Activated CD4-positive, alpha-beta T cell treated with anti-CD3 and anti-CD28 coated beads for 36 hours (primary cell): ENCODE data around the gene ARHGAP40. TPM values are rescaled to one million over a fixed set of nuclear protein-coding genes. Genes with fewer than 3 reads are reported as not detected.
"Not testable (repeated sequence)": the region's sequence is repeated elsewhere in the genome, so short reads cannot be mapped to it uniquely, and the experiment has no call there.

Experiments
- ATAC-seq: fragments of 200-7000 bp; cut with Tn5 transposase; one replicate; pipeline ENCODE4 v1.10.0; 2021; ENCODE audit warnings: mild to moderate bottlenecking, moderate library complexity
- CTCF ChIA-PET: fragments of 350-600 bp; sonication (Branson Sonifier 250); formaldehyde crosslinking; loops from one replicate; lab custom pipeline; 2021; ENCODE audit warnings: antibody characterized with exemption; lab: Charles Lee
- POLR2A ChIA-PET: fragments of 350-600 bp; sonication (Branson Sonifier 250); formaldehyde crosslinking; loops from one replicate; lab custom pipeline; 2021; ENCODE audit warnings: antibody characterized with exemption, inconsistent platforms; lab: Charles Lee
- DNase-seq: peaks from one replicate; pipeline ENCODE4 v3.0.0-alpha.2; 2020
- H3K27ac Mint-ChIP-seq: one replicate; pipeline ENCODE4 v1.8.0; 2021; ENCODE audit warnings: mixed read lengths
- H3K27me3 Mint-ChIP-seq: one replicate; pipeline ENCODE4 v1.8.0; 2021; ENCODE audit warnings: mixed read lengths
- H3K36me3 Mint-ChIP-seq: one replicate; pipeline ENCODE4 v1.8.0; 2021; ENCODE audit warnings: low read depth, mixed read lengths
- H3K4me1 Mint-ChIP-seq: one replicate; pipeline ENCODE4 v1.8.0; 2021; ENCODE audit warnings: mixed read lengths
- H3K4me3 Mint-ChIP-seq: one replicate; pipeline ENCODE4 v1.8.0; 2021; ENCODE audit warnings: mild to moderate bottlenecking, moderate library complexity, mixed read lengths
- H3K9me3 Mint-ChIP-seq: one replicate; pipeline ENCODE4 v1.8.0; 2021; ENCODE audit warnings: low read depth, mixed read lengths
- intact Hi-C, 2 experiments: fragments of 100-400 bp; cut with DNase I in 1 of 2; cut with micrococcal nuclease in 1 of 2; formaldehyde crosslinking; loops; one replicate each; pipeline versions ENCODE4 v1.14.2 to v1.15.1; 2022 to 2024; cut with DNase I, micrococcal nuclease
- total RNA-seq, 2 experiments: library from RNA; stranded (reverse); gene quantifications; one replicate each; pipeline ENCODE4 v1.2.3, GENCODE V29; 2021

Gene ARHGAP40
- total RNA-seq, 2 experiments from 2014 or later: not detected

DNA sequence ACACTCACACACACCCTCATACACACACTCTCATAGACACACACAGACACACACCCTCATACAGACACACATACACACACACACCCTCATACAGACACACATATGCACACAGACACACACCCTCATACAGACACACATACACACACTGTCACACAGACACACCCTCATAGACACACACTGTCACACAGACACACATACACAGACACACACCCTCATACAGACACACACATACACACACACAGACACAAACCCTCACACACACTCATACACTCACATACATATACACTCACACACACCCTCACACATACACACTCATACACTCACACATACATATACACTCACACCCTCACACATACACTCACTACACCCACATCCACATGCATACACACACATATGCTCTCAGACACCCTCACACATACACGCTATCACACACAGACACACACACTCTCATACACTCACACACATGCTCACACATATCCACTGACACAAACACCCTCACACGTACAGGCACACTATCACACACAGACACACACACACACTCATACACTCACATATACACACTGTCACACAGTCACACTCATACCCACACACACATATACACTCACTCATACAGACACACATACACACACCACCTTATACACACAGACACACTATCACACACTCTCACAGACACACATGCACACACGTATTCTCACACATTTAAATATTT lies 11.5 kb upstream of the ARHGAP40 start:
- POLR2A ChIA-PET: no interaction called here
- H3K9me3 Mint-ChIP-seq: no peaks in the 10 kb centered on the region
- no peaks in the 10 kb centered on the region for H3K4me1 Mint-ChIP-seq
- CTCF ChIA-PET: interaction anchor here (0.6 kb wide), 1 partner anchor 20 kb away, joined by 3 read pairs; no protein-coding TSS in a partner anchor
- intact Hi-C loops: no loop called here
- no peak for DNase-seq
- H3K4me3 Mint-ChIP-seq: no peak overlapping the region
- ATAC-seq: no peak
- no peaks in the 10 kb centered on the region for H3K27me3 Mint-ChIP-seq
- H3K36me3 Mint-ChIP-seq: no peaks in the 10 kb centered on the region
- H3K27ac Mint-ChIP-seq: no peak overlapping the region

DNA sequence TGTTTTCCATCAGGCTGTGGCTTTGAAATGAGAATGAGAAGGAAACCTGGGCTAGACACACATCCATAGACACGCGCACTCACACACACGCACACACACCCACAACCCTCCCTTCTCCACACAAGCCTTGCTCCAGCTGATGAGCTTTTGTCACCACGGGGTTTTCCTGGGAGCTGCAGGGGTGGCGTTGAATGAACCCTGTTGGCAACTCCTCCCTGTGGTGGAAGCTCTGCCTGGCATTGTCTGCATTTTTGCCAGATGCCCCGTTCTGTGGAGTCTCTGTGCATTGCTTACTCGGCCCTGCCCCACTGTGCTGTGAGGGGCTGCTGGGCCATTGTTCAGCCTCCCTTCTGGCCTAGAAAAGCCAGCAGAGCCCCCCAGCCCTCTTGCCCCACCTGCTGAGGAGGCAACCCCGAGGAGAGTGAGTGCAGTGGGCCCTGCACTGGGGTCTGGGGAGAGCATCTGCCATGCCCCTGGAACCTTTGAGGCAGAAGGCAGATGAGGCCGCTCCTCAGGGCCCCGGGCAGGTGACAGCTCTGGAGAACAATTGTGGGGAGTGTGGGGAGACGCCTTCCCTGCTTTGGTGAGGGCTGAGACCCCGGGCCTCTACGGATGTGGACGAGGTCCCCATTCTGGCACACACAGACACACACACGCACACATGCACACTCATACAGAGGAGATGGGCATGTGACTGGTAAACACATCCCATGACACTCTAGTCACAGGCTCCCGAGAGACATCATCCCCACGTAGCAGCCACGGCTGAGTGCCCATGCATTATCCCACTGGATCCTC lies 10.7 kb upstream of the ARHGAP40 start:
- Mint-ChIP-seq H3K4me3 (no peak overlapping the region), H3K27me3 (no peaks in the 10 kb centered on the region), H3K9me3 (no peaks in the 10 kb centered on the region), H3K4me1 (no peaks in the 10 kb centered on the region), H3K36me3 (no peaks in the 10 kb centered on the region), H3K27ac (no peak overlapping the region)
- CTCF ChIA-PET: no interaction called here
- DNase-seq: no peak
- intact Hi-C loops: no loop called here
- ATAC-seq: no peak
- POLR2A ChIA-PET: no interaction called here

DNA sequence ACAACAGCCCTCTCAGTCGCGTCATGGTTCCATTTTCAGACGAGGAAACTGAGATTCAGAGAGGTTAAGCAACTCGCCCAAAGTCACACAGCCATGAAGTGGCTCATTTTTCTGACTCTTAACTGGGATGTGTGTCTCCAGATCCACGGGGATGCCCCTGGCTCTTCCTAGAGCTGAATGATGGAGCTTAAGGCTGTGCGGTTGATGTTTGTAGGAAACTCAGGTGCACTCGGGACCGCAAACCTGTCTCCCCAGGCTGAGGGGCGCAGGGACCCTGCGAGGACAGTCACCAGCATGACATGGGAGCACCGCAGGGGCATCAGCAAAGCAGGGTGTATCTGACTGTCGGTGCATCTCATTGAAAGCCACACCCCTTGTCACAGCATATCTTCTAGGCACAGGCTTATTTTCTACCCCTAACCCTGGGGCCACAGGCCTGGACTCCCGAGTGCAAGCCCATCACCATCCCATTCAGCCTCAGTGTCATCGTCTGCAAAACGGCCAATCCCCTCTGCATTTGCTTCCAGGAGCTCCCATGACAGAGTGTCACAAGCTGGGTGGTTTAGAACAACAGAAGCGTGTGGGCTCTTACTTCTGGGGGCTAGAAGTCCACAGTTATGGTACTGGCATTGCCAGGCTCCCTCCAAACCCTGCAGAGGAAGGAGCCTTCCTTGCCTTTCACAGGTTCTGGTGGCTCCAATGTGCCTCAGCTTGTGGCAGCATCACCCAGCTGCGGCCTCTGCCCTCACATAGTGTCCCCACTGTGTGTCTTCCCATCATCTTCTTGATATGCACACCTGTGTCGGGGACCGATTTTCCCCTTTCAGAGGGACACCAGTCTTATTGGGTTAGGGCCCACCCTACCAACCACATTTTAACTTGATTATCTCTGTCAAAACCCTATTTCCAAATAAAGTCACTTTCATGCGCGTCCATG lies 9.9 kb upstream of the ARHGAP40 start:
- DNase-seq (no peak), ATAC-seq (no peak)
- intact Hi-C loops: no loop called here
- ChIA-PET POLR2A (no interaction called here), CTCF (no interaction called here)
- no peak overlapping the region for H3K27ac Mint-ChIP-seq
- no peak overlapping the region for H3K4me3 Mint-ChIP-seq
- H3K36me3 Mint-ChIP-seq: no peaks in the 10 kb centered on the region
- no peaks in the 10 kb centered on the region for H3K9me3 Mint-ChIP-seq
- H3K27me3 Mint-ChIP-seq: no peaks in the 10 kb centered on the region
- H3K4me1 Mint-ChIP-seq: no peaks in the 10 kb centered on the region

DNA sequence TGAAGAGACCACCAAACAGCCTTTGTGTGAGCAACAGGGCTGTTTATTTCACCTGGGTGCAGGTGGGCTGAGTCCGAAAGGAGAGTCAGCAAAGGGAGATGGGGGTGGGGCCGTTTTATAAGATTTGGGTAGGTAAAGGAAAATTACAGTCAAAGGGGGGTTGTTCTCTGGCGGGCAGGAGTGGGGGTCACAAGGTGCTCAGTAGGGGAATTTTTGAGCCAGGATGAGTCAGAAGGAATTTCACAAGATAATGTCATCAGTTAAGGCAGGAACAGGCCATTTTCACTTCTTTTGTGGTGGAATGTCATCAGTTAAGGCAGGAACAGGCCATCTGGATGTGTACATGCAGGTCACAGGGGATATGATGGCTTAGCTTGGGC lies 9.2 kb upstream of the ARHGAP40 start:
- H3K9me3 Mint-ChIP-seq, ATAC-seq, intact Hi-C loops, POLR2A ChIA-PET, H3K27ac Mint-ChIP-seq, H3K4me3 Mint-ChIP-seq, H3K27me3 Mint-ChIP-seq, CTCF ChIA-PET, H3K36me3 Mint-ChIP-seq, DNase-seq, H3K4me1 Mint-ChIP-seq: not testable (repeated sequence)

DNA sequence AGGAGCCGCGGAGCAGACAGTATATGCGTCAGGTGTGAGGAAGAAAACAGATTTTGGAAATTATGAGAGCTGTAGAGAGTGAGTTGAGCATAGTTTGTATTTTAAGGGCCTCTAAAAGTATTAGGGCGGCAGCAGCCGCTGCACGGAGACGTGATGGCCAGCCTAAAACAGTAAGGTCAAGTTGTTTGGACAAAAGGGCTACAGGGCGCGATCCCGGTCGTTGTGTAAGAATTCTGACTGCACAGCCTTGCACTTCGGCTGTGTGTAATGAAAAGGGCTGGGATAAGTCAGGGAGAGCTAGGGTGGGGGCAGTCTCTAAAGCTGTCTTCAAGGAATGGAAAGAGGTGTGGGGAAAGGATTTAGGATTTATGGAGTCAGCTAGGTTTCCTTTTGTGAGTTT lies 7.3 kb upstream of the ARHGAP40 start:
- DNase-seq, H3K36me3 Mint-ChIP-seq, H3K4me3 Mint-ChIP-seq, H3K27ac Mint-ChIP-seq, intact Hi-C loops, ATAC-seq, CTCF ChIA-PET, H3K4me1 Mint-ChIP-seq, H3K27me3 Mint-ChIP-seq, H3K9me3 Mint-ChIP-seq, POLR2A ChIA-PET: not testable (repeated sequence)

DNA sequence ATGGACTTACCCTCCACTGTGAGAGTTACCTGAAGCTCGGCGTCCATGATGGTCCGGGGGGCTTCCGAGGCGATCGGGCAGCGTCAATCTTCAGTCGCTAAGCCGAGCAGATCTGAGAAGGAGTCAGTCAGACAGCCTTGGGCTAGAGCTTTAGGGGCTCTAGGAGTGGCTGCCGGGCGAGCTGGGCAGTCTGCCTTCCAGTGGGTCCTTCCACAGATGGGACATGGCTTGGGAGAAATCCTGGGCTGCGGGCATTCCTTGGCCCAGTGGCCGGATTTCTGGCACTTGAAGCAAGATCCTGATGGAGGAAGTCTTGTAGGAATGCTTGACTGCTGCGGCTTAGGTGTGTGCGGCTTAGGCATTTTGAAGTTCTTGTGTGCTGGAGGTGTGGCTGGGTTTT lies 5.7 kb upstream of the ARHGAP40 start:
- H3K27ac Mint-ChIP-seq, H3K9me3 Mint-ChIP-seq, H3K4me1 Mint-ChIP-seq, H3K4me3 Mint-ChIP-seq, ATAC-seq, CTCF ChIA-PET, intact Hi-C loops, H3K36me3 Mint-ChIP-seq, POLR2A ChIA-PET, DNase-seq: not testable (repeated sequence)
- peaks cover 13% of the 10 kb centered on the region for H3K27me3 Mint-ChIP-seq

DNA sequence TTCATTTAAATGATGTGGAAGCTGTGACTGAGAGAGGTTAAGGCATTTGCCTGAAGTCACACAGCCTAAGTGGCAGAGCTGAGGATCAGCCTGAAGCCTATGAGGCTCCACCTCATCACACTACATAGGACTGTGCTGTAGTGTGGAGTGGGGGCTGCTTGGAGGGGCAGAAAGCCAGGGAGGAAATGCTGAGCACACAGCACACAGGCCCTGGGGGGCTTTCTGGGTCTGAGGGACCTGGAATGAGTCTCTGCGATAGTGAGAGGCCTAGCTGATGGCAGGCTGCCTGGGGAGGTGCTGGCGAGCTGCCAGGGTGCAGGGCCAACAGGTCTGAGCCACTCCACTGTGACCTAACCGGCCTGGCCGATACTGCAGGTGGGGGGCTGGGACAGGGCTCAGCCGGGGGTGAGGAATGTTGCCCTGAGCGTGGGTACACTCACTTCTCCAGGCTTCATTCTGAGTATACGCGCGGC lies 2.2 kb upstream of the ARHGAP40 start:
- peaks cover 31% of the 10 kb centered on the region for H3K27me3 Mint-ChIP-seq
- no peak for DNase-seq
- no peaks in the 10 kb centered on the region for H3K36me3 Mint-ChIP-seq
- H3K27ac Mint-ChIP-seq: no peak overlapping the region
- CTCF ChIA-PET: interaction anchor here (1.2 kb wide), 1 partner anchor 8 kb away, joined by 3 read pairs; no protein-coding TSS in a partner anchor
- H3K4me3 Mint-ChIP-seq: no peak overlapping the region
- ATAC-seq: no peak
- H3K4me1 Mint-ChIP-seq: peaks cover 7% of the 10 kb centered on the region
- POLR2A ChIA-PET: no interaction called here
- intact Hi-C loops: no loop called here
- no peaks in the 10 kb centered on the region for H3K9me3 Mint-ChIP-seq

DNA sequence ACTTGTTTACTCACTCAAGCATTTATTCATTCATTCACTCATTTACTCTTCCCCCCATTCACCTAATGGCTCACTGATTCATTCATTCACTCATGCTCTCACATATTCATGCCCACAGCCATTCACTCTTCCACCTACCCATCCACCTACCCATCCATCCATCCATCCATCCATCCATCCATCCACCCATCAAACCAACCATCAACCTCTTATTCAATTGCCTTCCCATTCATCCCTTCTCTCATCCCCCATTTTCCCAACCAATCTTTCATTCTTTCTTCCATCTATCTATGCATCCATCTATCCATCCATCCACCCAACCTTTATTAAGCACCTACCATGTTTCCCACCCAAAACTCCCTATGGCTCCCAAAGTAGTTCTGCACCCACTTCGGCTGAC lies 1.6 kb upstream of the ARHGAP40 start:
- intact Hi-C loops: no loop called here
- H3K27ac Mint-ChIP-seq: no peak overlapping the region

DNA sequence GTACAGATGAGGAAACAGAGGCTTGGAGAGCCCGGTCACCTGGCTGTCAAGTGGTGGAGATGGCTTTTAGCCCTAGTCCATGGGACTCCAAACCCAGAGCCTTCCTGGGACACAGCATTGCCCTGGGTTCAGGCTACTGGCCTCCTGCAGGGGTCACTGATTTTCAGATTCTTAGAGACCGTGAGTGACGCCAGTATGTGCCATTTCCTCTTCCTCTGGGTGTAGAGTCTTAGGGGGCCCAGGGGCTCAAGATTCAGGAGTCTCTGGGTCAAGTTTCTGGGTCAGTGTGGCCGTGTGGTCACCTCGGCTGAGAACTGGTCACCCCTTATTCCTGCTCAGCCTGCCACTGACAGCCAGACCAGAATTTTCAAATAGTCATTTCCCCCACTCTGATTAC lies 574 bp downstream of the ARHGAP40 start:
- no peaks in the 10 kb centered on the region for H3K9me3 Mint-ChIP-seq
- POLR2A ChIA-PET: no interaction called here
- H3K4me3 Mint-ChIP-seq: no peak overlapping the region
- no peak for DNase-seq
- CTCF ChIA-PET: no interaction called here
- peaks cover 7% of the 10 kb centered on the region for H3K4me1 Mint-ChIP-seq
- no peaks in the 10 kb centered on the region for H3K36me3 Mint-ChIP-seq
- no peak overlapping the region for H3K27ac Mint-ChIP-seq
- H3K27me3 Mint-ChIP-seq: peaks cover 44% of the 10 kb centered on the region
- intact Hi-C loops: no loop called here
- ATAC-seq: no peak

More for the DNA sequence above, 1.6 kb upstream of the ARHGAP40 start:
- peaks cover 7% of the 10 kb centered on the region for H3K4me1 Mint-ChIP-seq
- ChIA-PET CTCF (no interaction called here), POLR2A (no interaction called here)
- ATAC-seq (no peak), DNase-seq (no peak)
- H3K27me3 Mint-ChIP-seq: peaks cover 35% of the 10 kb centered on the region
- no peaks in the 10 kb centered on the region for H3K9me3 Mint-ChIP-seq
- H3K36me3 Mint-ChIP-seq: no peaks in the 10 kb centered on the region
- H3K4me3 Mint-ChIP-seq: no peak overlapping the region

DNA sequence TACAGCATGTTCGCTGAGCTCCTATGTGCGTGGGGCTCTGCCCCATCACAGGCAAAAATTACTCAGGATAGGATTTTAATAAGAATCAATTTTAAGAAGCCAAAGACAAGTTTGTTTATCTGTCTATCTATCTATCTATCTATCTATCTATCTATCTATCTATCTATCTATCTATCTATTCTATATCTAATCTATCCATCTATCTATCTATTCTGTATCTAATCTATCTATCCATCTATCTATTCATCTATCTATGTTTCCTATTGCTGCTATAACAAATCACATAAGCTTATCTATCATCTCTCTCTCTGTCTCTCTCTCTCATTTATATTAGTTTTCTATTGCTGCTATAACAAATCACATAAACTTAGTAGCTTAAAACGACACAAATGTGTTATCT lies 1.7 kb downstream of the ARHGAP40 start:
- CTCF ChIA-PET: interaction anchor here (0.7 to 1.5 kb wide), 3 partner anchors 10 to 534 kb away, joined by 3 to 5 read pairs (median 4); no protein-coding TSS in a partner anchor

DNA sequence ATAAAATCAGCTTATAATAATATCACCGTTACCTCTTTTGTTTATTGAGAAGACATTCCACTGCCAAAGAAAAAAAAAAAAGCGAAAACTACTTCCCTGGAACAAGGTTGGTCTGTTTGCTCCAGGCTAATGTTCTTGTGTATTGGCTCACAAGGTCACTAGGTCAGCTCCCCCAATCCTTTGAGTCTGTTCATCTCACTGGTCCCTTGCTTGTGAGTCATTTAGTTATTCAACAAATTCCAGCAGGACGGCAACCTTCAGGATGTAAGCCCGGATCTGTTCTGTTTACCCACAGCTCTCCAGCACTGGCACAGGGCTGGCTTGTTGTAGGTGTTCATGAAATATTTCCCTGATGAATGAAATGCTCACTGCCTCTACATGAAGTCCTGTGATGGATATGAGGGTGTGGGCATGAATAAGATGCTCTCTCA lies 3.3 kb downstream of the ARHGAP40 start:
- Mint-ChIP-seq H3K36me3 (no peaks in the 10 kb centered on the region), H3K9me3 (no peaks in the 10 kb centered on the region), H3K27ac (no peak overlapping the region), H3K4me3 (no peak overlapping the region), H3K4me1 (peaks cover 7% of the 10 kb centered on the region), H3K27me3 (peaks cover 45% of the 10 kb centered on the region)
- intact Hi-C loops: no loop called here
- DNase-seq (no peak), ATAC-seq (no peak)
- CTCF ChIA-PET: no interaction called here
- POLR2A ChIA-PET: no interaction called here

More for the DNA sequence above, 1.7 kb downstream of the ARHGAP40 start:
- Mint-ChIP-seq H3K27ac (no peak overlapping the region), H3K9me3 (no peaks in the 10 kb centered on the region), H3K4me3 (no peak overlapping the region), H3K36me3 (no peaks in the 10 kb centered on the region), H3K4me1 (peaks cover 7% of the 10 kb centered on the region), H3K27me3 (peaks cover 45% of the 10 kb centered on the region)
- no peak for ATAC-seq
- POLR2A ChIA-PET: no interaction called here
- intact Hi-C loops: no loop called here
- no peak for DNase-seq
